Measurements from ENCODE around the gene RAD23B. TPM values are rescaled to one million over a fixed set of nuclear protein-coding genes. Genes with fewer than 3 reads are reported as not detected.
"Not testable (repeated sequence)": the region's sequence is repeated elsewhere in the genome, so short reads cannot be mapped to it uniquely, and the experiment has no call there.

The RAD23B gene
- total RNA-seq, 4 donors from 2014 or later: 45.7 to 57.4 (median 50.5) TPM

GRCh38 chr9:107249665-107250285, 33.3 kb upstream of the RAD23B start:
- Histone ChIP-seq H3K27ac (no peak overlapping the region), H3K36me3 (no peaks in the 10 kb centered on the region), H3K9me3 (no peaks in the 10 kb centered on the region), H3K4me1 (no peaks in the 10 kb centered on the region), H3K27me3 (no peaks in the 10 kb centered on the region), H3K4me3 (no peak overlapping the region)
- TF ChIP-seq POLR2A (IDR thresholded peaks at IDR 0.05): no peak
- TF ChIP-seq, protein P1, sequence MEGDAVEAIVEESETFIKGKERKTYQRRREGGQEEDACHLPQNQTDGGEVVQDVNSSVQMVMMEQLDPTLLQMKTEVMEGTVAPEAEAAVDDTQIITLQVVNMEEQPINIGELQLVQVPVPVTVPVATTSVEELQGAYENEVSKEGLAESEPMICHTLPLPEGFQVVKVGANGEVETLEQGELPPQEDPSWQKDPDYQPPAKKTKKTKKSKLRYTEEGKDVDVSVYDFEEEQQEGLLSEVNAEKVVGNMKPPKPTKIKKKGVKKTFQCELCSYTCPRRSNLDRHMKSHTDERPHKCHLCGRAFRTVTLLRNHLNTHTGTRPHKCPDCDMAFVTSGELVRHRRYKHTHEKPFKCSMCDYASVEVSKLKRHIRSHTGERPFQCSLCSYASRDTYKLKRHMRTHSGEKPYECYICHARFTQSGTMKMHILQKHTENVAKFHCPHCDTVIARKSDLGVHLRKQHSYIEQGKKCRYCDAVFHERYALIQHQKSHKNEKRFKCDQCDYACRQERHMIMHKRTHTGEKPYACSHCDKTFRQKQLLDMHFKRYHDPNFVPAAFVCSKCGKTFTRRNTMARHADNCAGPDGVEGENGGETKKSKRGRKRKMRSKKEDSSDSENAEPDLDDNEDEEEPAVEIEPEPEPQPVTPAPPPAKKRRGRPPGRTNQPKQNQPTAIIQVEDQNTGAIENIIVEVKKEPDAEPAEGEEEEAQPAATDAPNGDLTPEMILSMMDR (IDR thresholded peaks at IDR 0.05): no peak
- no peak for DNase-seq

DNA sequence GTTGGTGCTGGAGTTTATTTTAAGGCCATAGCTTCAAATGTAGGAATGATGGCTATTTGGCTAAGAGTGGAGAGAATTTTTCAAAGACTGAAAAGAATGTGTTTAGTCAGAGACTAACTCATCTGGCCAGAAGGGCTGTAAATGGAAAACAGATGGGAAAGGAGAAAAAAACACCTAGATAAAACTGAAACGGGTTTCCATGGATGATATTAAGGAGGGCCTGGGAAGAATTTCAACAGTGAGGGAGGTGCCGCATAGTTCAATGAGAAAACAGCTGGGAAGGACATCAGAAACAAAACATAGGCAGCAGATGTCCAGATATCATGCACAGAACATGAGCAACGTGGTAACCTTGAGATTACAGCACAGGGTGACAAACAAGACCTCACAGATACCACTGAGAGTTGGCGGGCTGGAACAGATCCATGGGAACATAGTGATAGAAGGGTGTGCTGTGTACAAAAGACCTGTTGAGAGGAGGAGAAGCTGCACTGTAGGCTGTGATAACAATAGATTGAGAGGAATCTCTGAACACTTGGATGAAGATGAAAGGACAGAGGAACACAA, 31.2 kb upstream of the RAD23B start:
- H3K4me1 ChIP-seq: no peaks in the 10 kb centered on the region
- no peak for TF ChIP-seq POLR2A (IDR thresholded peaks at IDR 0.05)
- H3K27ac ChIP-seq: no peak overlapping the region
- no peak overlapping the region for H3K4me3 ChIP-seq
- no peaks in the 10 kb centered on the region for H3K27me3 ChIP-seq
- DNase-seq: peak in 1 of 3 donors; percentile 42
- H3K9me3 ChIP-seq: no peaks in the 10 kb centered on the region
- H3K36me3 ChIP-seq: no peaks in the 10 kb centered on the region

GRCh38 chr9:107258919-107259318, 24.2 kb upstream of the RAD23B start:
- no peak for DNase-seq
- no peak for TF ChIP-seq POLR2A (IDR thresholded peaks at IDR 0.05)
- TF ChIP-seq, protein P1 (IDR thresholded peaks at IDR 0.05): no peak
- Histone ChIP-seq H3K4me1 (peaks cover 0 to 5% (median 2%) of the 10 kb centered on the region in 4 donors), H3K27ac (no peak overlapping the region), H3K27me3 (no peaks in the 10 kb centered on the region), H3K9me3 (no peaks in the 10 kb centered on the region), H3K36me3 (no peaks in the 10 kb centered on the region), H3K4me3 (no peak overlapping the region)

DNA sequence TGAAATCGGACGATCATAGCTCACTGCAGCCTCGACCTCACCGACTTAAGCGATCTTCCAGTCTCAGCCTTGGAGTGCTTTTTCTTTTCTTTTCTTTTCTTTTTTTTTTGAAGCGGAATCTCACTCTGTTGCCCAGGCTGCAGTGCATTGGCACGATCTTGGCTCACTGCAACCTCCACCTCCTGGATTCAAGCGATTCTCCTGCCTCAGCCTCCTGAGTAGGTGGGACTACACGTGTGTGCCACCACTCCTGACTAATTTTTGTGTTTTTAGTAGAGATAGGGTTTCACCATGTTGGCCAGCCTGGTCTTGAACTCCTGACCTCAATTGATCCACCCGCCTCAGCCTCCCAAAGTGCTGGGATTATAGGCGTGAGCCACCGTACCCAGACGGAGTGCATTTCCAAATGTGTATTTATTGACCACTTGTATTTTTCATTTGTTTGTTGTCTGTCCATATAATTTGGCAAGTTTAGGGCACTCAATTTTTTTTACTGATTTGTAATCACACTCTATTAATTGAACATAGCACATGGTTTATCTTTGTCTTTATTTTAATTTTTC, 23.2 kb upstream of the RAD23B start:
- H3K27ac ChIP-seq, H3K27me3 ChIP-seq, DNase-seq, H3K4me1 ChIP-seq, H3K9me3 ChIP-seq, H3K4me3 ChIP-seq, H3K36me3 ChIP-seq: not testable (repeated sequence)

DNA sequence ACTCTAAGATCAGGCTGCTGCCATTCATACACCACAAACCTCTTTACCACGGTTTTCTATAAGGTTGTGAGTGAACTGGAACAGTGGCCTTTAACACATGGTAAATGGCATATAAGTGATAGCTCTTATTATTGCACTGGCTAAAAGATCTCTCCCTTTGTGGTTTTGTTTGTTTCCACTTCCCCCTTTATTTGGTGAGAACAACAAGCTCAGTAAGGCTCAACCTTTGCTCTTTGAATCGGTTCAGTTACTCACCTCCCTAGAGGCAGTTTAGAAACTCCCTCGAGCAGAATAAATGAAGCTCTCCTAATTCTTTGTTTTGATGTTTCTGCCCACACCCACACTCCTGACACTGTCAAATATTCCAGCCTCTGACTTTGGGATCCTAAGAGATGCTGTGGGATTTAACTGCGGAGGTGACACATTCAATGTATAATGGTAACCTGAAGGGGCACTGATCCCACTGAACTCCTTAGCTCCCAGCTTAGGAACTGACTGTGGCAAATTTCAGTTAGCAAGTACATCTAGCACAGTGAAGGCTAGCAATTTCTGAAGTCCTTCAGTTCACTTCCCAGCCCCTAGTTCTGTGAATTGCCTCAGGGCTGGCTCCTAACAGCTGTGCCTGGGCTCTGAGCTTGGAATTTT, 22.5 kb upstream of the RAD23B start:
- no peak for DNase-seq

DNA sequence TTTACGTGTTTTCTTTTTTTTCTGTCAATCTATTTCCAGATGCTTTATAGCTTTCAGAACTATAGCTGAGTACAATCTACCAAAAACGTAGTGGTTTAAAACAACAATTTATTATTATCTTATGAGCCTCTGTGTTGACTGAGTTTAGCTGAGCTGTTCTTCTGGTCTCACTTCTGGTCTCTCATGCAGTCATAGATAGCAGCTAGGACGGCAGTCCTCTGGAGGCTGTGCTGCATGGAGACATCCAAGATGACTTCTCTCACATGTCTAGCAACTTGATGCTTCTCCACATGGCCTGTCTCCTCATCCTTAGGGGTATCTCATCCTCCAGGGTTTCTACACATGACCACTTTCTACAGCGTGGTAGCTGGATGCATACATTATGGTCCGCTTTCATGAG, 22.0 kb upstream of the RAD23B start:
- no peaks in the 10 kb centered on the region for H3K36me3 ChIP-seq
- TF ChIP-seq, protein P1 (IDR thresholded peaks at IDR 0.05): no peak
- no peak for TF ChIP-seq POLR2A (IDR thresholded peaks at IDR 0.05)

More for the DNA sequence above, 22.5 kb upstream of the RAD23B start:
- Histone ChIP-seq H3K4me1 (peaks cover 0 to 5% (median 2%) of the 10 kb centered on the region in 4 donors), H3K27me3 (no peaks in the 10 kb centered on the region), H3K27ac (no peak overlapping the region), H3K4me3 (no peak overlapping the region), H3K36me3 (no peaks in the 10 kb centered on the region), H3K9me3 (peaks cover 0 to 4% (median 0%) of the 10 kb centered on the region in 4 donors)
- TF ChIP-seq, protein P1 (IDR thresholded peaks at IDR 0.05): no peak
- TF ChIP-seq POLR2A (IDR thresholded peaks at IDR 0.05): no peak

More for the DNA sequence above, 22.0 kb upstream of the RAD23B start:
- Histone ChIP-seq H3K4me3 (no peak overlapping the region), H3K9me3 (peaks cover 0 to 4% (median 0%) of the 10 kb centered on the region in 4 donors), H3K27me3 (no peaks in the 10 kb centered on the region), H3K4me1 (peaks cover 0 to 5% (median 2%) of the 10 kb centered on the region in 4 donors), H3K27ac (no peak overlapping the region)
- no peak for DNase-seq

Measured in Peyer's patch (tissue), 4 donors.